ENCODE measurements around the gene LZTR1.
A peak's percentile ranks its signal among the peaks of the same experiment; 100 is the strongest.

The LZTR1 gene

GRCh38 chr22:21009638-21010425 is 27.7 kb downstream of the LZTR1 start:
- Histone ChIP-seq H3K9me3 (no peaks in the 10 kb centered on the region), H3K4me1 (peaks cover 11% of the 10 kb centered on the region), H3K36me3 (replicated peaks) (no peaks in the 10 kb centered on the region), H3K27me3 (ENCODE audit: low read depth) (no peaks in the 10 kb centered on the region), H3K4me3 (no peak overlapping the region)
- peak in 1 of 2 experiments; percentile 74 for DNase-seq (ENCODE audit: low spot score in 2 of 2)
- in situ Hi-C loops (cut with MboI; ENCODE audit: low sequenced_read_pairs), result loop anchor here (10.0 kb wide), 2 partner anchors 155 to 655 kb away; partner anchors contain the start of genes PI4KA, PPIL2 and SNAP29

- H3K4me3 ChIP-seq, result no peak overlapping the region
- H3K27me3 ChIP-seq (ENCODE audit: low read depth), result no peaks in the 10 kb centered on the region
- H3K36me3 ChIP-seq (replicated peaks), result no peaks in the 10 kb centered on the region
- H3K4me1 ChIP-seq, result peaks cover 11% of the 10 kb centered on the region
- no peaks in the 10 kb centered on the region for H3K9me3 ChIP-seq
- DNase-seq (ENCODE audit: low spot score in 2 of 2), result no peak
- in situ Hi-C loops (cut with MboI; ENCODE audit: low sequenced_read_pairs), result loop anchor here (10.0 kb wide), 2 partner anchors 156 to 654 kb away; partner anchors contain the start of genes PI4KA, PPIL2 and SNAP29
Observed at GRCh38 chr22:21010426-21011113, 28.5 kb downstream of the LZTR1 start.

DNA sequence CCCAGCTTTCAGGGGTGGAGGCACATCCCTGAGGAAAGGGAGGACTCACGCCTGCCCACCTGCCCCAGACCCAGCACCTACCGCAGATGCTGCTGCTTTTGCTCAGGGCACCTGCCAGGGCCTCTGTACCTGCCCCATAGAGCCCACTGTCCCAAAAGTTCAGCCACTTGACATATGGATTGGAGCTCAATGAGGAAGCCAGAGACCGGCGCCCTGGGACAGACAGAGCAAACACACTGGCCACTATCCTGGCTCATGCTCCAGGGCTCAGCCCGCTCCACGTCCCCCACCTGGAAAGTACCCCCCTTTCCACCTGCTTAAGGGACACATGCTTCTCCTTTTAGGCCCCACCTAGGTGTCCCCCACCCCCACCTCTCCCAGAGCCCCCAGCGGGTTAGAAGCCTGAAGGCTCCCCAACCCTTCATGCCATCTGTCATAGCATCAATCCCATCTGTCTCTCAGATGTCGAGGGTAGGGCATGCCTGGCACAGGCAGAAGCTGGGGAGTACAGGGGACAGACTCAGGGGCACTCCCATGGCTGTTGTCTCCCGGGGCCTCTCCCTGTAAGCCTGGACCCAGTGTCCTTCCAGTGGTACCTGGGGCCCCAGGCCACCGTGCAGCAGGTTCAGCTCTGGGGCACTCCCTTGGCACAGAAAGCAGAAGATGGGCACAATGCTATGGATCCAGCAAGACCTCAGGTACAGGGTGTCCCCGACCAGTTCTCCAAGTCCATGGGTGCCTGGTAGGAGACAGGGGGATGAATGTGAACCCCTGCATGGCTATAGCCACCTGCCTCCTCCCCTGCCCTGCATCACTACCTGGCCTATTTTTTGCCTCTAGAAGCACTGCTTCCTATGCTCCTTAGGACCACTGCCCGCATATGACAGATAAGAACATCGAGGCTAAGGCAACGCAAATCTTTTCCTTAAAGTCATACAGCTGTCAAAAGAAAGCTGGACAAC is 30.6 kb downstream of the LZTR1 start:
- Histone ChIP-seq H3K36me3 (replicated peaks) (no peaks in the 10 kb centered on the region), H3K4me3 (no peak overlapping the region), H3K9me3 (no peaks in the 10 kb centered on the region), H3K4me1 (peaks cover 11% of the 10 kb centered on the region), H3K27me3 (ENCODE audit: low read depth) (no peaks in the 10 kb centered on the region)
- in situ Hi-C loops (cut with MboI; ENCODE audit: low sequenced_read_pairs), result loop anchor here (10.0 kb wide), 2 partner anchors 158 to 652 kb away; partner anchors contain the start of genes PI4KA, PPIL2 and SNAP29
- no peak for DNase-seq (ENCODE audit: low spot score in 2 of 2)

GRCh38 chr22:21013657-21014201 is 31.6 kb downstream of the LZTR1 start:
- Histone ChIP-seq H3K9me3 (no peaks in the 10 kb centered on the region), H3K27me3 (ENCODE audit: low read depth) (no peaks in the 10 kb centered on the region), H3K4me1 (peaks cover 11% of the 10 kb centered on the region), H3K4me3 (peak overlapping the region; percentile 34), H3K36me3 (replicated peaks) (no peaks in the 10 kb centered on the region)
- DNase-seq (ENCODE audit: low spot score in 2 of 2), result no peak
- in situ Hi-C loops (cut with MboI; ENCODE audit: low sequenced_read_pairs), result loop anchor here (10.0 kb wide), 2 partner anchors 159 to 651 kb away; partner anchors contain the start of genes PI4KA, PPIL2 and SNAP29

- H3K4me3 ChIP-seq, result peak overlapping the region; percentile 34
- peak; percentile 92 to 98 for DNase-seq (ENCODE audit: low spot score in 2 of 2)
- peaks cover 11% of the 10 kb centered on the region for H3K4me1 ChIP-seq
- peaks cover 3% of the 10 kb centered on the region; the same call in 1 of the 2 replicates for H3K9me3 ChIP-seq
- in situ Hi-C loops (cut with MboI; ENCODE audit: low sequenced_read_pairs), result loop anchor here (10.0 kb wide), 2 partner anchors 159 to 651 kb away; partner anchors contain the start of genes PI4KA, PPIL2 and SNAP29
- no peaks in the 10 kb centered on the region for H3K36me3 ChIP-seq (replicated peaks)
- no peaks in the 10 kb centered on the region for H3K27me3 ChIP-seq (ENCODE audit: low read depth)
Observed at GRCh38 chr22:21014202-21014725, 32.2 kb downstream of the LZTR1 start.

DNA sequence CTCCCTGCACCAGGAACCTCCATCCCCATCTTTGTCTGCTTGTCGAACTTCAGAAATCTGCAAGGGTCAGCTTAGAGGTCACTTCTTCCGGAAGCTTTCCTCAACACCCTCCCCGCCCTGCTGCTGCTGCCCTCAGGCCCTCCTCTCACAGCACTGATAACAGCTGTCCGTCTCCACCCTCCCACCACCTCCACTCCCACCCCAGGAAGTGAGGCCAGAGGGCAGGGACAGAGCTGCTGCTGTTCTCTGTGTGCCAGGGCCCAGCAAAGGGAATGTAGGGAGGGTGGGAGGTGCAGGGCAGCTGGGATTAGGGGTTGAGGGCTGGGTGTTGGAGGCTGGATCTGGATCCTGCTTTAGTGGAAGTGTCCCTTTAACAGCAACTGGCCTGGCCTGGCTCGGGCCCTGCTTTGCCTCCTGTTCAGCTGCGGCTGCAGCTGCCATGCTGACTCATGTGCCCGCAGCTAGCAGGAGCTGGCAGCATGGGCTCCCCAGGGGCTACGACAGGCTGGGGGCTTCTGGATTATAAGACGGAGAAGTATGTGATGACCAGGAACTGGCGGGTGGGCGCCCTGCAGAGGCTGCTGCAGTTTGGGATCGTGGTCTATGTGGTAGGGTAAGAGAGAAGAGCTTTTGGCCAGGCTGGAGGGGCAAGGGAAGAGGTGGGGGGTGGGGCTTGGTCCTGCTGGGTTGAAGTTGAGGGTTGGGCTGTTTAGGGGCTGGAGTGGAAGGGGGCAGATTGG is 32.8 kb downstream of the LZTR1 start, which contains the start of gene P2RX6:
P2RX6 (plus strand) TSS at position 440 of the 740 bp plus-strand sequence; CDS start at position 450, 10 bp downstream.
- in situ Hi-C loops (cut with MboI; ENCODE audit: low sequenced_read_pairs), result loop anchor here (10.0 kb wide), 2 partner anchors 160 to 650 kb away; partner anchors contain the start of genes PI4KA, PPIL2 and SNAP29
- no peak for DNase-seq (ENCODE audit: low spot score in 2 of 2)
- peaks cover 6% of the 10 kb centered on the region; the same call in 1 of the 2 replicates for H3K9me3 ChIP-seq
- no peaks in the 10 kb centered on the region for H3K36me3 ChIP-seq (replicated peaks)
- no peaks in the 10 kb centered on the region for H3K27me3 ChIP-seq (ENCODE audit: low read depth)
- peak within 1 kb of the TSS; percentile 34 for H3K4me3 ChIP-seq
- H3K4me1 ChIP-seq, result peaks cover 11% of the 10 kb centered on the region

DNA sequence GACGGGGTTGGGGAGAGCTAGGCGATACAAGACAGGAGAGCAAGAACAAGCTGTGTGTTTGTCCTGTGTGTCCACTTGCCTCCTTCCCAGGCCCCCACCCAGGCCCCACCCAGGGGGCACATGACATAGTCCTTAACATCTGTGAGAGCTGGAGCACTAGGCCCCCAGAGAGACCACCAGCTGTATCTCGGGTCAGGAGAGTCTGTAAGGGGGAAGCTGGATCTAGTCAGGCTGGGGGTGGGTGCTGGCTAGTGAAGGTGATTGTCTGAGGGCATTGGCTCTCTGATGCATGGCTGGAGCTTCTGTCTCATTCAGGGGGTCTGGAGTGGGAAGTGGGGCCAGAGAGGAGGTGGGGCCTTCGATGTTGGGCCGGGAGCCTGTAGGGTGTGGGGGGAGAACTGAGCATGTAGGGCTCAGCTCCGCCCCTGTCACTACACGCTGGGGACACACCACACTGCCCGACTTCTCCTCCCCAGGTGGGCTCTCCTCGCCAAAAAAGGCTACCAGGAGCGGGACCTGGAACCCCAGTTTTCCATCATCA is 33.4 kb downstream of the LZTR1 start:
- DNase-seq (ENCODE audit: low spot score in 2 of 2), result no peak
- H3K27me3 ChIP-seq (ENCODE audit: low read depth), result no peaks in the 10 kb centered on the region
- in situ Hi-C loops (cut with MboI; ENCODE audit: low sequenced_read_pairs), result loop anchor here (10.0 kb wide), 2 partner anchors 161 to 649 kb away; partner anchors contain the start of genes PI4KA, PPIL2 and SNAP29
- H3K4me1 ChIP-seq, result peaks cover 11% of the 10 kb centered on the region
- peaks cover 6% of the 10 kb centered on the region; the same call in 1 of the 2 replicates for H3K9me3 ChIP-seq
- H3K36me3 ChIP-seq (replicated peaks), result no peaks in the 10 kb centered on the region
- no peak overlapping the region for H3K4me3 ChIP-seq

- H3K4me1 ChIP-seq, result peaks cover 11% of the 10 kb centered on the region
- no peak for DNase-seq (ENCODE audit: low spot score in 2 of 2)
- H3K9me3 ChIP-seq, result peaks cover 6% of the 10 kb centered on the region; the same call in 1 of the 2 replicates
- H3K36me3 ChIP-seq (replicated peaks), result no peaks in the 10 kb centered on the region
- no peaks in the 10 kb centered on the region for H3K27me3 ChIP-seq (ENCODE audit: low read depth)
- in situ Hi-C loops (cut with MboI; ENCODE audit: low sequenced_read_pairs), result loop anchor here (10.0 kb wide), 2 partner anchors 162 to 648 kb away; partner anchors contain the start of genes PI4KA, PPIL2 and SNAP29
- H3K4me3 ChIP-seq, result no peak overlapping the region
Observed at GRCh38 chr22:21016644-21017420, 34.7 kb downstream of the LZTR1 start.

DNA sequence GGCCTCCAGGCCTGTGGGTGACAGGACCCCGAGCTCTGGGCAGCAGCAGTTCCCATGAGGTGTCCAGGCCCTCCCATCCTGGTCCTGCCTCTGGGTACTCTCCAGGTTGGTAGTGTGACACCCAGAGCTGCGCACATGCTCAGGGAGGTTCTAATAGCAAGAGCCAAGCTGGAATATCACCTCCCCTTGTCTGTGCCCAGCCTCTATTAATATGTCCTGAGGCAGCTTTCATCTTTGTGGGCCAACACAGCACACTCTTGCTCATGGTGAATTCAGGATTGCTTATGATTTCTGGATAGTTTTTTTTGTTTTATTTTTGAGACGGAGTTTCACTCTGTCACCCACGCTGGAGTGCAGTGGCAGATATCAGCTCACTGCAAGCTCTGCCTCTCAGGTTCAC is 36.2 kb downstream of the LZTR1 start:
- Histone ChIP-seq H3K36me3 (replicated peaks) (no peaks in the 10 kb centered on the region), H3K4me1 (peaks cover 11% of the 10 kb centered on the region), H3K4me3 (no peak overlapping the region), H3K9me3 (peaks cover 6% of the 10 kb centered on the region; the same call in 1 of the 2 replicates), H3K27me3 (ENCODE audit: low read depth) (no peaks in the 10 kb centered on the region)
- DNase-seq (ENCODE audit: low spot score in 2 of 2), result no peak
- in situ Hi-C loops (cut with MboI; ENCODE audit: low sequenced_read_pairs), result loop anchor here (10.0 kb wide), 2 partner anchors 164 to 646 kb away; partner anchors contain the start of genes PI4KA, PPIL2 and SNAP29

- Histone ChIP-seq H3K4me3 (no peak overlapping the region), H3K36me3 (replicated peaks) (no peaks in the 10 kb centered on the region), H3K27me3 (ENCODE audit: low read depth) (no peaks in the 10 kb centered on the region), H3K9me3 (peaks cover 6% of the 10 kb centered on the region; the same call in 1 of the 2 replicates), H3K4me1 (no peaks in the 10 kb centered on the region)
- in situ Hi-C loops (cut with MboI; ENCODE audit: low sequenced_read_pairs), result no loop called here
- no peak for DNase-seq (ENCODE audit: low spot score in 2 of 2)
Observed at GRCh38 chr22:21020802-21021429, 38.8 kb downstream of the LZTR1 start.
